Fibroblast of skin of back (primary cell): Measurements from ENCODE around the gene WDR5.
A peak's percentile ranks its signal among the peaks of the same experiment; 100 is the strongest.

ENCODE experiments used
- DNase-seq: peaks from one replicate; pipeline ENCODE4 v3.0.0-alpha.2; 2013

Gene WDR5

DNA sequence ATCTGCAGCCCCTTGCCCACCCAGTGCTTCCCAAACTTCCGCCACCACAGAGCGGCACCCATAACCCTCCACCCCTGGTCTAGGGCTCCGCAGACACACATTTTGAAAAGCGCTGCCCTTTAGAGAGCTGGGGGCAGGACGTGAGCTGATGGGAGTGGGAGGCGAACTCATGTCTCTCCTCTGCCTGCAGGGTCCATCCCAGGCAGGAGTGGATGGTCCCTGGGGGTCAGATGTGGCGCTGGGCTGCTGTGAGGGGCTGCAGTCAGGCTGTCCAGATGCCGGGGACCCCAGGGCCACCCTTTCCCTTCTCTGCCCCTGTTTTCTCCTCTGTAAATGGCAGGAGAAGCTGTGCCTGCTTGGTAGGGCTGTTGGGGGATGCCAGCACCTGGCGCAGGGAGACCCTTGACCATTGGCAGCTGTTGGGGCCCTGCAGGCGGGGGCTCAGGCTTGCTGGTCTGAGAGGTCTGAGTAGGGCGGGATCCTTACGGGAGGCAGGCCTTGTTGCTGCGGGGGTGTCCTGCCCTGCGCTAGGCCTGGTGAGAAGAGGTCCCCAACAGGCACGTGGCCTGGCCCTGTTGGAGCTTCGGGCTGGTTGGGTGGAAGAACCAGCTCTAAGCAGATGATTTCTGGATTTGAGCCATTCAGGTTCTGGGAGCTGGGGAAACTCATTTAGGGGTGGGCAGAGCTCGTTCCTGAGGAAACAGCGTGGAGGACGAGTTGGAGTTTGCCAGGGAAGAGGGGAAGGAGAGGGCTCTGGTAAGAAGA, 38.8 kb downstream of the WDR5 start:
- no peak for DNase-seq

DNA sequence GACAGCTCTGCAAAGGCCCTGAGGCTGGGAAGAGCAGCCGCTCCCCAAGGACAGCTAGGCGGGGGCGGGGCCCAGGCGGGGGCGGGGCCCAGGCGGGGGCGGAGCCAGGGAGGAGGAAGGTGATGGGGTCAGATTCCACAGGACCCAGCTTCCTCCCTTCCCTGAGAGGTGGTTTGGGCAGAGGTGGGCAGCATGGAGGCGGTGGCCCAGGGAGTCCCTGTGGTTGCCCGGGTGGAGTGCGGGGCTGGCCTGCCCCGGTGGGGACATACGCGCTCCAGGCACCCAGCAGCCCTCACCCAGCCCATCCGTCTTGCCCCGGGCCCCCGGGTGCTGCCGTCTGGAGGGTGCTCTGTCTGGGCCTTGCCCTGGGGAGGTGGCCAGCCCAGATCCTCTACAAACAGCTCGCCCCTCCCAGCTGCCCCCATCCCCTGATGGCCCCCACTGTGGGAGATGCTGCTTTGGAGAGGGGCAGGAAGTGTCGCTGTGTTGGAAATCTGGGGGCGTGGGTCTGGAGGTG, 39.5 kb downstream of the WDR5 start:
- DNase-seq: no peak

- peak; percentile 30 for DNase-seq
Measured at GRCh38 chr9:134175808-134176598, 40.1 kb downstream of the WDR5 start.

DNA sequence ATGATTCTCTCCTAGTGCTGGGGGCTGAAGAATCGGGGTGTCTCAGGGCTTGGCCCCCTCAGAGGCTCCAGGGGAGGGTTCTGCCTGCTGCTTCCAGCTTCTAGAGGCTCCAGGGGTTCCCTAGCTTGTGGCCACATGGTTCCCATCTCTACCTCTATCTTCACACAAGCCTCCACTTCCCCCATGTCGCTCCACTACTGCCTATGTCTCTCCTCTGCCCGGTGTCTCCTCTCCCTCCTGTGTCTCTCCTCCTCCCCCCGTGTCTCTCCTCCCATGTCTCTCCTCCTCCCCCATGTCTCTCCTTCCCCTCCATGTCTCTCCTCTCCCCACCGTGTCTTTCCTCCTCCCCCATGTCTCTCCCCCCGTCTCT, 40.7 kb downstream of the WDR5 start:
- no peak for DNase-seq

- no peak for DNase-seq
Measured at GRCh38 chr9:134177186-134177585, 41.3 kb downstream of the WDR5 start.

DNA sequence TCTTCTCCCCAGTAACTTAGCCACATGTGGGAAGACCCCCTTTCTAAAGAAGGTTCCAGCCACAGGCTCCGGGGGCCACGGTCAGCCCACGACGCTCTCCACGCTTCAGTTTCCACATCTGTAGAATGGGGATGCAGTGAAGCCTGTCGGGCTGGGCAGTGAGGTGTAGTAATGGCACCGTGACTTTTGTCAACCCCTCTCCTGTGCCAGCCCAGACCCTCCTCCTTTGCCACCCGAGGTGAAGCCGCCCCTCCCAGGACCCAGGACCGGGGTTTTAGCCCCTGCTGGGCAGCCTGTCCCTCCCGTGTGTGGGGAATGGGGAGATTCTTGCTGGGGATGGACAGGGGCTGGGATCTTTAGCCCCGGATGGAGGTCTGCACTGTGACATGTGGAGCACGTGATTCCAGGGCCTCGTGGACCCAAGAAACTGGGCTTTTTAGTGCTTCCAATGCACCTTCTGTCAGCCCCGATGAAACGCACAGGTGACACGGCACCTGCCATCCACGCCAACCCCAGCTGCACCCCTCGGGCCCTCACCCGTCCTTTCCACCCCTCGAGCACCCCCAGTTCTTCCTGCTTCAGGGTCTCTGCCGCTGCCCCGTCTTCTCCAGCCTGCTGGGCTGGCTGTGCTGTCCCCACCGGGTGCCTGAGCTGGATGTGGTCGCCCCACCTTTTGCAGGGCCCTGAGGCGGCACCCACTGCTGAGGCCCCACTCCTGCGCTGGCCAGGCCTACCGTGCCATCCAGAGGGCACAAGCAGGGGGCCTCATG, 41.9 kb downstream of the WDR5 start:
- no peak for DNase-seq

- DNase-seq: no peak
Measured at GRCh38 chr9:134178394-134178767, 42.5 kb downstream of the WDR5 start.

DNA sequence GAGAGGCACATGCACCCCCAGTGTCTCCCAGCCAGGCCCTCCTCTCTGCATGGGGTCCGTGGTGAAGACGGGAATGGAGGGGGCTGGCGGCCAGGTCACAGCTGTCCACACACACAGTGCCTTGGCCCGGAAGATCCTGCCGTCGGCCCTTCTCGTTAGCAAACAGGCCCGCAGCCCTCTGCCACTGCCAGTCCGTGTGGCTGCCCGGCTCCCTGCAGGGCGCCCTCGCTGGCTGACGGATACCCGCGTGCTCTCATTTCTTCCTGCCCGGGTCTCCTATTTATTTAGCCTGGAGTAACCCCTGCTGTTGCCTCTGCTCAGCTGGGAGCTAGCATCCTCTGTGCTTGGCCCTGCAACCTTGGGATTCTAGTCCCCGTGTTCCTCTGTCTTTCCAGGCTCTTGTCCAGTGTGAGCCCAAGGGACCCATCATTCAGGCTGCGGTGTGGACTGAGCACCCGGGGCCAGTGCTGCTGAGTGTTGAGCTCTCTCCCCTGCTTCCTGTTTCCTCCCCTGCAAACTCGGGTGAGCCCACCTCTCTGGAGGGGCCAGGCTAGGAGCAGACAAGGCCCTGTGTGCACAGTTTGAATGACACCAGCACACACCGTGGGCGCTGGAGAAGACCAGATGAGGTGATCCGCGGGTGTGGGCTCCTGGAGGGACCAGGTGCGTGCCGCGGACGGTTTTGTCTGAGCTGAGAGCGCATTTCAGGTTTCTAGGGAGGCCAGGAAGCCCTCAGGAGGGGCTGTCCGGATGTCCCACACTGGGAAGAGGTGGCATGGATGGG, 43.1 kb downstream of the WDR5 start:
- peak; percentile 57 for DNase-seq

GRCh38 chr9:134179595-134179917, 43.7 kb downstream of the WDR5 start:
- DNase-seq: no peak

- no peak for DNase-seq
Measured at GRCh38 chr9:134179918-134180785, 44.3 kb downstream of the WDR5 start.

GRCh38 chr9:134180786-134181647, 45.1 kb downstream of the WDR5 start:
- DNase-seq: no peak

- no peak for DNase-seq
Measured at GRCh38 chr9:134181648-134182034, 45.8 kb downstream of the WDR5 start.

DNA sequence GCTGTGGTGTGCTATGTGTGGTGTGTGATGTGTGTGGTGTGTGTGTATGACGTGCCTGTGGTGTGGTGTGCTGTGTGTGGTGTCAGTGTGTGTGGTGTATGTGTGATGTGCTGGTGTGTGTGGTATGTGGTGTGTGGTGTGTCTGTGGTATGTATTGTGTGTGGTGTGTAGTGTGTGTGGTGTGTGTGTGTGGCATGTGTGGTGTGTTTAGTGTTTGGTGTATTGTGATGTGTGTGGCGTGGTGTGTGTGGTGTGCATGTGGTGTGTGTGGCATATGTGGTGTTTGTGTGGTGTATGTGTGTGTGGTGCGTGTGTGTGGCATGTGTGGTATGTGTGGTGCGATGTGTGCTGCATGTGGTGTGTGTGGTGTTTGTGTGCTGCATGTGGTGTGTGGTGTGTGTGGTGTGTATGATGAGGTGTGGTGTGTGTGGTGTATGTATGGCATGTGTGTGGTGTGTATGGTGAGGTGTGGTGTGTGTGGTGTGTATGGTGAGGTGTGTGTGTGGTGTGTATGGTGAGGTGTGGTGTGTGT, 46.7 kb downstream of the WDR5 start:
- DNase-seq: no peak

DNA sequence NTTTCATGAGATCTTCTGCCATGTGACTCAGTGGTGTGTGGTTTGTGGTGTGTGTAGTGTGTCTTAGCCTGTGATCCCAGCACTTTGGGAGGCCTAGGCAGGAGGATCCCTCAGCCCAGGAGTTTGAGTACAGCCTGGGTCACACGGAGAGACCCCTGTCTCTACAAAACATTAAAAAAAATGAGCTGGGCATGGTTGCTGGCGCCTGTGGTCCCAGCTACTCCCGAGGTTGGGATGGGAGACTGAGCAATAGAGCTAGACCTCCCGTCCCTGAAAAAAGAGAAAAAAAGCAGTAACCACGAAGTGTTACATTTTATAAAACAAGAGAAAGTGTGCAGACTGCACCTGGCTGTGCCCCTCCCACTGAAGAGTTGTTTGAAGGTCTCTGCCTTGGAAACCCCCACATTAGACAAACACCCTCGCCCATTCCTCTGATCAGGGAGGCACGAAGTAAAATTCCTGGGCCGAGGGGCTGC, 49.7 kb downstream of the WDR5 start:
- DNase-seq: no peak

DNA sequence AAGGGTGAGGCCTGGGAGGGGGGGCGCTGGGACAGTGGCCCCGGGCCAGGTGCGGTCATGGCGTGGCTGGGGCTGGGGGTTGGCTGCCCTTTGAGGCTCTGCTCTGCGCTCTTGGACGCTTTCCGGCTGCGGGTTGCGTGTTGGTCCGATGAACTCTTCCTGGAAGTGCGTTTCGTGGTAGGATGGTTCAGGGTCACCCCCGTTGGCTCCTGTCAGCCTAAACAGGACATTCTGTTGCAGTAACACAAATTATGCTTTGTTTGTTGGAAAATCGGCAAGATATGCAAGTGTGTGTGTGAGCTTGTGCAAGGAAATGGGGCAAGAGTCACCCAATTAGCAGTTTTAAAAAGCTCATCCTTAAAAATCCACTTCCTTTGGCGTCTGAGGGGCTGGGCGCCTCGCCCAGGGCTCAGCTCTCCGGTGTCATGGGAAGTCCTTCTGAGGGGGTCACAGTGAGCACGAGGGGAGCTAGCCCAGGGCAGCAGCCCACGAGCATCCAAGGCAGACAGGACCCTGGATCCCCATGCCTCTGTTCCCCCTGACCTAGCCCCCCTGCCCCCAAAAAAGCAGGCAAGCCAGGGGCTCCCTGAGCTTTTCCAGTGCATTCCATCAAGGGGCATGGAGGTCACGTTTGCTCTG, 50.7 kb downstream of the WDR5 start:
- DNase-seq: no peak

DNA sequence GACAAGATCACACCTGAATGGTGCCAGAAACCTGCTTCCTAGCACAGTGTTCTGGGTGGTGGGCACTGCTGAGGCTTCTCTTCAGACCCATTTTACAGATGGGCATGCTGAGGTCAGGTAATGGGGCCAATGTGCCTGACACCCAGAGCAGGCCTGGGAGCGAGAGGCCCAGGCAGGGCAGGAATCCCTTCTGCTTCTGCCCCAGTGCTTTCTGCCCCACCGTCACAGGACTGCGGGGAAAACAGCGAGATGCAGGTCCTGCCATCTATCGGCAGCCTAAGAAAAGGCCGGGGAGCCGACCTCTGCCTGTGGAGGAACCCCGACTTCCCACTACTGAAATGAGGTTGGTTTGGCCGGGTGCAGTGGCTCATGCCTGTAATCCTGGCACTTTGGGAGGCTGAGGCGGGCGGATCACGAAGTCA, 51.2 kb downstream of the WDR5 start:
- DNase-seq: no peak

DNA sequence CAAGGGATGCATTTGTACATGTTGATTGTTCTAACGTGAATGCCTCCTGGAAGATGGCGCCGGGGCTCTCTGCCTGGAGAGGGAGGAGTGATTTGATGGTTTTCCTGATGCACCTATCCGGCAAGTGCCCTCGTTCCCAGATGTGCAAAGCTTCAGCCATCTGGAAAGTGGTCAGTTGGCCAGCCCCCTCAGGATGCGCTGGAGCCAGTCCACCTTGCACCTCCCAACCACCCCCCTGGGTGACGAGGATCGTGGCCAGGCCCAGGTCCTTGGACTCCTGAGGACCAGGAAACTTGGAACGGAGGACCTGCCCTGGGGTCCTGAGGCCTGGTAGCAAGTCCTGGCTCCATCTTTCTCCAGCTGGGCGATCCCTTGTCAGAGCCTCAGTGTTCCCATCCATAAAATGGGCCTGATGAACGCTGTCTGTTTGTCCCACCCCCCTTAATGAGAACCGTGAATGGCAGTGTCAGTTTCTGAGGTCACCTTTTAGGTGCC, 52.1 kb downstream of the WDR5 start:
- DNase-seq: no peak

GRCh38 chr9:134188386-134189144, 52.7 kb downstream of the WDR5 start:
- peak; percentile 34 for DNase-seq

GRCh38 chr9:134189145-134189469, 53.2 kb downstream of the WDR5 start:
- DNase-seq: no peak
